Lower lobe of right lung (tissue), 2 donors: ENCODE data around the gene ASTN2. TPM values are rescaled to one million over a fixed set of nuclear protein-coding genes. Genes with fewer than 3 reads are reported as not detected.

ENCODE experiments used
- ATAC-seq, 2 donors: fragments of 200-7000 bp; cut with Tn5 transposase; one replicate each; pipeline ENCODE4 v1.9.1; 2020 to 2022; ENCODE audit warnings: mild to moderate bottlenecking in 2 of 2, moderate library complexity in 2 of 2
- DNase-seq: peaks from one replicate; pipeline ENCODE4 v3.0.0-alpha.2; 2020
- H3K27ac ChIP-seq: fragments of 200-600 bp; one replicate; pipeline ENCODE4 v1.8.0; 2022
- H3K27me3 ChIP-seq: fragments of 200-600 bp; one replicate; pipeline ENCODE4 v1.8.0; 2022; ENCODE audit warnings: low read depth
- H3K36me3 ChIP-seq: fragments of 200-600 bp; one replicate; pipeline ENCODE4 v1.8.0; 2022; ENCODE audit warnings: mild to moderate bottlenecking
- H3K4me1 ChIP-seq: fragments of 200-600 bp; one replicate; pipeline ENCODE4 v1.8.0; 2022
- H3K4me3 ChIP-seq: fragments of 200-600 bp; one replicate; pipeline ENCODE4 v1.8.0; 2022; ENCODE audit warnings: mild to moderate bottlenecking
- H3K9me3 ChIP-seq: fragments of 200-600 bp; one replicate; pipeline ENCODE4 v1.8.0; 2022
- CTCF ChIP-seq: fragments of 200-600 bp; IDR thresholded peaks from one replicate; pipeline ENCODE4 v1.8.0; 2022; ENCODE audit warnings: antibody characterized with exemption, mild to moderate bottlenecking
- intact Hi-C: fragments of 100-400 bp; cut with DNase I; formaldehyde crosslinking; loops from one replicate; pipeline ENCODE4 v1.11.0; 2022
- total RNA-seq: library from RNA; stranded (reverse); fragmentation: NEBNext Ultra II Directional; extraction: Animal tissue kit (Norgen Biotek cat#: 25700); gene quantifications from one replicate; pipeline ENCODE4 v1.2.1, GENCODE V29; 2021
- donor health status: DM: no; HTN: yes; CAD: no; lungs with severe emphysema.

ASTN2 gene
- total RNA-seq, 1 donor from 2014 or later = 4.3 TPM

- Histone ChIP-seq H3K9me3 (no peaks in the 10 kb centered on the region), H3K27ac (no peak overlapping the region), H3K4me3 (no peak overlapping the region), H3K36me3 (no peaks in the 10 kb centered on the region), H3K27me3 (no peaks in the 10 kb centered on the region), H3K4me1 (no peaks in the 10 kb centered on the region)
- intact Hi-C loops = no loop called here
- ATAC-seq (no peak), DNase-seq (no peak)
- no peak for TF ChIP-seq CTCF
Observed at GRCh38 chr9:116716438-116716837, 698.4 kb downstream of the ASTN2 start.

- H3K4me3 ChIP-seq = no peak overlapping the region
- ATAC-seq (no peak), DNase-seq (no peak)
- H3K9me3 ChIP-seq = no peaks in the 10 kb centered on the region
- TF ChIP-seq CTCF = no peak
- no peaks in the 10 kb centered on the region for H3K4me1 ChIP-seq
- H3K27ac ChIP-seq = no peak overlapping the region
- no peaks in the 10 kb centered on the region for H3K27me3 ChIP-seq
- no peaks in the 10 kb centered on the region for H3K36me3 ChIP-seq
- intact Hi-C loops = no loop called here
Observed at GRCh38 chr9:116715751-116716150, 699.1 kb downstream of the ASTN2 start.

GRCh38 chr9:116713271-116713670, 701.6 kb downstream of the ASTN2 start:
- DNase-seq (no peak), ATAC-seq (no peak)
- intact Hi-C loops = no loop called here
- H3K36me3 ChIP-seq = no peaks in the 10 kb centered on the region
- H3K4me1 ChIP-seq = no peaks in the 10 kb centered on the region
- no peak overlapping the region for H3K27ac ChIP-seq
- H3K4me3 ChIP-seq = no peak overlapping the region
- no peak for TF ChIP-seq CTCF
- H3K27me3 ChIP-seq = no peaks in the 10 kb centered on the region
- H3K9me3 ChIP-seq = no peaks in the 10 kb centered on the region

- Histone ChIP-seq H3K9me3 (no peaks in the 10 kb centered on the region), H3K27me3 (no peaks in the 10 kb centered on the region), H3K4me3 (no peak overlapping the region), H3K36me3 (no peaks in the 10 kb centered on the region), H3K27ac (no peak overlapping the region), H3K4me1 (no peaks in the 10 kb centered on the region)
- ATAC-seq (no peak), DNase-seq (no peak)
- no peak for TF ChIP-seq CTCF
- intact Hi-C loops = no loop called here
Observed at GRCh38 chr9:116712781-116713180, 702.1 kb downstream of the ASTN2 start.

GRCh38 chr9:116706310-116707290, 708.3 kb downstream of the ASTN2 start:
- H3K27ac ChIP-seq = no peak overlapping the region
- no peak for ATAC-seq
- no peak for DNase-seq
- no peak overlapping the region for H3K4me3 ChIP-seq
- intact Hi-C loops = no loop called here
- H3K4me1 ChIP-seq = no peaks in the 10 kb centered on the region
- no peak for TF ChIP-seq CTCF
- no peaks in the 10 kb centered on the region for H3K27me3 ChIP-seq
- no peaks in the 10 kb centered on the region for H3K36me3 ChIP-seq
- H3K9me3 ChIP-seq = no peaks in the 10 kb centered on the region
